ENCODE results near the gene FARS2.

GRCh38 chr6:5506597-5506996, 245.3 kb downstream of the FARS2 start:
- TF ChIP-seq CTCF (IDR thresholded peaks at IDR 0.05; ENCODE audit: poor library complexity, severe bottlenecking) (no peak), POLR2AphosphoS5 (IDR thresholded peaks at IDR 0.05) (no peak), TAF1 (IDR thresholded peaks at IDR 0.05; ENCODE audit: low read depth) (no peak), EP300 (conservative IDR thresholded peaks at IDR 0.05; ENCODE audit: poor library complexity, severe bottlenecking) (no peak), REST (IDR thresholded peaks at IDR 0.05; ENCODE audit: borderline replicate concordance) (no peak), EZH2 (IDR thresholded peaks at IDR 0.05; ENCODE audit: borderline replicate concordance, insufficient read depth, low read length, poor library complexity, severe bottlenecking) (no peak), RAD21 (conservative IDR thresholded peaks at IDR 0.05) (no peak), SMC3 (conservative IDR thresholded peaks at IDR 0.05; ENCODE audit: poor library complexity) (no peak), MXI1 (conservative IDR thresholded peaks at IDR 0.05; ENCODE audit: poor library complexity, severe bottlenecking) (no peak)
